Mucosa of stomach (tissue), 1 donor: ENCODE data around the gene JAKMIP1.
"Not testable (repeated sequence)": the region's sequence is repeated elsewhere in the genome, so short reads cannot be mapped to it uniquely, and the experiment has no call there.

Source experiments
- H3K27me3 ChIP-seq: one replicate; pipeline ENCODE4 v1.7.0; 2013; ENCODE audit warnings: mild to moderate bottlenecking, low read length; ENCODE audit not compliant: control insufficient read depth, insufficient read depth
- H3K36me3 ChIP-seq: one replicate; pipeline ENCODE4 v1.7.0; 2013; ENCODE audit warnings: low read length; ENCODE audit not compliant: control insufficient read depth, insufficient read depth
- H3K4me1 ChIP-seq: one replicate; pipeline ENCODE4 v1.7.0; 2013; ENCODE audit warnings: mild to moderate bottlenecking, low read length; ENCODE audit not compliant: control insufficient read depth, insufficient read depth
- H3K4me3 ChIP-seq: one replicate; pipeline ENCODE4 v1.7.0; 2013; ENCODE audit warnings: low read length
- H3K9ac ChIP-seq: one replicate; pipeline ENCODE4 v1.7.0; 2013; ENCODE audit warnings: mild to moderate bottlenecking, low read length, moderate library complexity
- H3K9me3 ChIP-seq: one replicate; pipeline ENCODE4 v1.7.0; 2013; ENCODE audit warnings: mild to moderate bottlenecking, low read length, moderate library complexity; ENCODE audit not compliant: control insufficient read depth
- donor health status: Pancreatic carcinoma.

Gene JAKMIP1

GRCh38 chr4:5995901-5996623, 204.3 kb downstream of the JAKMIP1 start:
- H3K36me3 ChIP-seq: no peaks in the 10 kb centered on the region
- H3K27me3 ChIP-seq: peaks cover 3% of the 10 kb centered on the region
- H3K9ac ChIP-seq: no peak overlapping the region
- H3K4me1 ChIP-seq: no peaks in the 10 kb centered on the region
- H3K9me3 ChIP-seq: no peaks in the 10 kb centered on the region
- no peak overlapping the region for H3K4me3 ChIP-seq

- Histone ChIP-seq H3K27me3 (peaks cover 3% of the 10 kb centered on the region), H3K9ac (no peak overlapping the region), H3K4me1 (no peaks in the 10 kb centered on the region), H3K4me3 (no peak overlapping the region), H3K9me3 (no peaks in the 10 kb centered on the region), H3K36me3 (no peaks in the 10 kb centered on the region)
Observed at GRCh38 chr4:5993876-5994811, 206.2 kb downstream of the JAKMIP1 start.

GRCh38 chr4:5993346-5993745, 207.0 kb downstream of the JAKMIP1 start:
- not testable (repeated sequence) for H3K27me3 ChIP-seq, H3K4me1 ChIP-seq, H3K9me3 ChIP-seq, H3K36me3 ChIP-seq, H3K9ac ChIP-seq, H3K4me3 ChIP-seq

GRCh38 chr4:5992828-5993321, 207.5 kb downstream of the JAKMIP1 start:
- no peaks in the 10 kb centered on the region for H3K36me3 ChIP-seq
- no peaks in the 10 kb centered on the region for H3K9me3 ChIP-seq
- H3K4me1 ChIP-seq: no peaks in the 10 kb centered on the region
- no peak overlapping the region for H3K4me3 ChIP-seq
- H3K27me3 ChIP-seq: no peaks in the 10 kb centered on the region
- H3K9ac ChIP-seq: no peak overlapping the region

GRCh38 chr4:5992171-5992827, 208.1 kb downstream of the JAKMIP1 start:
- H3K4me3 ChIP-seq: no peak overlapping the region
- H3K9me3 ChIP-seq: no peaks in the 10 kb centered on the region
- no peak overlapping the region for H3K9ac ChIP-seq
- H3K27me3 ChIP-seq: no peaks in the 10 kb centered on the region
- H3K4me1 ChIP-seq: no peaks in the 10 kb centered on the region
- H3K36me3 ChIP-seq: no peaks in the 10 kb centered on the region

GRCh38 chr4:5991405-5991804, 208.9 kb downstream of the JAKMIP1 start:
- no peaks in the 10 kb centered on the region for H3K9me3 ChIP-seq
- no peaks in the 10 kb centered on the region for H3K36me3 ChIP-seq
- H3K9ac ChIP-seq: no peak overlapping the region
- no peaks in the 10 kb centered on the region for H3K27me3 ChIP-seq
- H3K4me1 ChIP-seq: no peaks in the 10 kb centered on the region
- no peak overlapping the region for H3K4me3 ChIP-seq

GRCh38 chr4:5990446-5991160, 209.7 kb downstream of the JAKMIP1 start:
- no peaks in the 10 kb centered on the region for H3K27me3 ChIP-seq
- no peaks in the 10 kb centered on the region for H3K9me3 ChIP-seq
- H3K36me3 ChIP-seq: no peaks in the 10 kb centered on the region
- no peaks in the 10 kb centered on the region for H3K4me1 ChIP-seq
- H3K4me3 ChIP-seq: no peak overlapping the region
- H3K9ac ChIP-seq: no peak overlapping the region

- H3K27me3 ChIP-seq: no peaks in the 10 kb centered on the region
- no peaks in the 10 kb centered on the region for H3K36me3 ChIP-seq
- H3K9me3 ChIP-seq: no peaks in the 10 kb centered on the region
- H3K4me3 ChIP-seq: no peak overlapping the region
- H3K9ac ChIP-seq: no peak overlapping the region
- no peaks in the 10 kb centered on the region for H3K4me1 ChIP-seq
Observed at GRCh38 chr4:5989236-5990225, 210.8 kb downstream of the JAKMIP1 start.

- H3K9me3 ChIP-seq: no peaks in the 10 kb centered on the region
- no peak overlapping the region for H3K9ac ChIP-seq
- H3K4me1 ChIP-seq: no peaks in the 10 kb centered on the region
- no peak overlapping the region for H3K4me3 ChIP-seq
- no peaks in the 10 kb centered on the region for H3K27me3 ChIP-seq
- H3K36me3 ChIP-seq: no peaks in the 10 kb centered on the region
Observed at GRCh38 chr4:5988086-5988845, 212.1 kb downstream of the JAKMIP1 start.

- Histone ChIP-seq H3K4me3 (no peak overlapping the region), H3K36me3 (no peaks in the 10 kb centered on the region), H3K4me1 (no peaks in the 10 kb centered on the region), H3K9me3 (no peaks in the 10 kb centered on the region), H3K27me3 (no peaks in the 10 kb centered on the region), H3K9ac (no peak overlapping the region)
Observed at GRCh38 chr4:5984843-5985242, 215.5 kb downstream of the JAKMIP1 start.
